ENCODE results near the gene BLOC1S6.

DNA sequence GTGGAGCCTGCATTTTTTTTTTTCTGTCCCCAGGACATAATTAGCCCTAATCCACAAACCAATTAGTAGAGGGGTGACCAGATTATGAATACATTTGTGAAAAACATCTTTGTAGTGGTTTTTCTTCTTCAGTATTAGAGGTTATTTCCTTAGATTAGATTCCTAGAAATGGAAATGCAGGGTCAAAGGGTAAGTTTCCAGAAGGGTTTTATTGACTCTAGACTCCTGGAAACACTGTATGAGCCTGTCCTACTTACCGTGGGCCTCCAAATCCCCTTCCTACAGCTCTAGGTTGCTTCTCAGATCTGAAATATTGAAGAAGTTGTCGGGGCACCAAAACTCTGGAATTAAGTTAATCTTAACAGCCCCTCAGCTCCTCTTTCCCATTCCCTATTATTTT lies 70.1 kb downstream of the BLOC1S6 start:
- TF ChIP-seq EZH2 (IDR thresholded peaks at IDR 0.05; ENCODE audit: low read length, unreplicated experiment), result no peak
- no peak for TF ChIP-seq CTCF (conservative IDR thresholded peaks at IDR 0.05; ENCODE audit: low read depth, low read length)

Data from PC-3 (cell line).